HEK293 (cell line): ENCODE results near the gene PRDX2.
A peak's percentile ranks its signal among the peaks of the same experiment; 100 is the strongest.

ENCODE experiments used
- CTCF ChIP-seq: fragments of 450-650 bp; formaldehyde crosslinking; IDR thresholded peaks from 2 replicates; pipeline ENCODE4 v1.5.1; 2016; ENCODE audit warnings: missing biosample characterization, missing genetic modification characterization
- HOXA7 ChIP-seq: sonication (generic); formaldehyde crosslinking; IDR thresholded peaks from 2 replicates; pipeline ENCODE4 v1.8.1; 2022; ENCODE audit warnings: missing genetic modification reagents, borderline replicate concordance
- SP2 ChIP-seq: fragments of 450-650 bp; formaldehyde crosslinking; IDR thresholded peaks from 2 replicates; pipeline ENCODE4 v1.5.1; 2016; ENCODE audit warnings: missing biosample characterization, missing genetic modification characterization
- TSHZ1 ChIP-seq: fragments of 450-650 bp; formaldehyde crosslinking; IDR thresholded peaks from 2 replicates; pipeline ENCODE4 v1.5.1; 2016; ENCODE audit warnings: missing biosample characterization, missing genetic modification characterization, borderline replicate concordance
- YY2 ChIP-seq: fragments of 450-650 bp; formaldehyde crosslinking; IDR thresholded peaks from 2 replicates; pipeline ENCODE4 v1.5.1; 2016; ENCODE audit warnings: missing biosample characterization, missing genetic modification characterization
- ZBTB10 ChIP-seq: fragments of 450-650 bp; formaldehyde crosslinking; IDR thresholded peaks from 2 replicates; pipeline ENCODE4 v1.5.1; 2016; ENCODE audit warnings: missing biosample characterization, missing genetic modification characterization
- ZBTB49 ChIP-seq: fragments of 450-650 bp; formaldehyde crosslinking; IDR thresholded peaks from 2 replicates; pipeline ENCODE4 v1.5.1; 2016; ENCODE audit warnings: missing biosample characterization, missing genetic modification characterization, low read depth
- ZFP3 ChIP-seq: fragments of 450-650 bp; formaldehyde crosslinking; IDR thresholded peaks from 2 replicates; pipeline ENCODE4 v1.5.1; 2016; ENCODE audit warnings: low read depth, missing biosample characterization, missing genetic modification characterization
- ZNF148 ChIP-seq: fragments of 450-650 bp; formaldehyde crosslinking; IDR thresholded peaks from 2 replicates; pipeline ENCODE4 v1.5.0; 2017; ENCODE audit warnings: missing biosample characterization, missing genetic modification characterization, borderline replicate concordance
- ZNF157 ChIP-seq: fragments of 450-650 bp; formaldehyde crosslinking; IDR thresholded peaks from 2 replicates; pipeline ENCODE4 v1.5.1; 2016; ENCODE audit warnings: missing biosample characterization, missing genetic modification characterization
- ZNF211 ChIP-seq: fragments of 450-650 bp; formaldehyde crosslinking; IDR thresholded peaks from 2 replicates; pipeline ENCODE4 v1.5.1; 2016; ENCODE audit warnings: low read depth, missing biosample characterization, missing genetic modification characterization
- ZNF23 ChIP-seq: fragments of 450-650 bp; formaldehyde crosslinking; IDR thresholded peaks from 2 replicates; pipeline ENCODE4 v1.5.1; 2016; ENCODE audit warnings: missing biosample characterization, missing genetic modification characterization, borderline replicate concordance
- ZNF292 ChIP-seq: fragments of 450-650 bp; formaldehyde crosslinking; IDR thresholded peaks from 2 replicates; pipeline ENCODE4 v1.5.1; 2016; ENCODE audit warnings: low read depth, missing biosample characterization, missing genetic modification characterization, borderline replicate concordance
- ZNF335 ChIP-seq: fragments of 450-650 bp; formaldehyde crosslinking; conservative IDR thresholded peaks from 2 replicates; pipeline ENCODE4 v1.5.1; 2016; ENCODE audit warnings: missing biosample characterization, missing genetic modification characterization
- ZNF48 ChIP-seq: fragments of 450-650 bp; formaldehyde crosslinking; IDR thresholded peaks from 2 replicates; pipeline ENCODE4 v1.5.1; 2016; ENCODE audit warnings: missing biosample characterization, missing genetic modification characterization
- ZNF544 ChIP-seq: fragments of 450-650 bp; formaldehyde crosslinking; IDR thresholded peaks from 2 replicates; pipeline ENCODE4 v1.5.0; 2017; ENCODE audit warnings: missing biosample characterization, missing genetic modification characterization
- ZNF624 ChIP-seq: fragments of 450-650 bp; formaldehyde crosslinking; IDR thresholded peaks from 2 replicates; pipeline ENCODE4 v1.5.1; 2017; ENCODE audit warnings: missing biosample characterization, missing genetic modification characterization
- ZNF704 ChIP-seq: fragments of 450-650 bp; formaldehyde crosslinking; IDR thresholded peaks from 2 replicates; pipeline ENCODE4 v1.5.1; 2016; ENCODE audit warnings: missing biosample characterization, missing genetic modification characterization
- ZNF707 ChIP-seq: fragments of 450-650 bp; formaldehyde crosslinking; IDR thresholded peaks from 2 replicates; pipeline ENCODE4 v1.5.1; 2016; ENCODE audit warnings: missing biosample characterization, missing genetic modification characterization
- ZNF768 ChIP-seq: fragments of 450-650 bp; formaldehyde crosslinking; IDR thresholded peaks from 2 replicates; pipeline ENCODE4 v1.5.1; 2018; ENCODE audit warnings: missing biosample characterization, mild to moderate bottlenecking, missing genetic modification characterization
- ZNF843 ChIP-seq: fragments of 450-650 bp; formaldehyde crosslinking; IDR thresholded peaks from 2 replicates; pipeline ENCODE4 v1.5.1; 2016; ENCODE audit warnings: missing biosample characterization, missing genetic modification characterization
- ZSCAN23 ChIP-seq: fragments of 450-650 bp; formaldehyde crosslinking; IDR thresholded peaks from 2 replicates; pipeline ENCODE4 v1.5.1; 2016; ENCODE audit warnings: missing biosample characterization, missing genetic modification characterization

Gene PRDX2

GRCh38 chr19:12789904-12790619 is 11.5 kb downstream of the PRDX2 start (continued):
- TF ChIP-seq ZNF544 (tag by site-specific recombination) (no peak), ZNF148 (tag by site-specific recombination) (no peak), ZNF211 (tag by site-specific recombination) (no peak), ZNF292 (no peak), CTCF (tag by site-specific recombination) (no peak; the same call in 1 of the 2 replicates), TSHZ1 (tag by site-specific recombination) (no peak), SP2 (tag by site-specific recombination) (peak; percentile 93), ZNF843 (peak; percentile 54; the same call in 1 of the 2 replicates), YY2 (tag by site-specific recombination) (0 out of 2 replicates have a peak, but pooled peaks have one; percentile 52), ZNF48 (tag by site-specific recombination) (no peak), ZNF23 (tag by site-specific recombination) (no peak), ZSCAN23 (0 out of 2 replicates have a peak, but pooled peaks have one; percentile 29), ZFP3 (tag by site-specific recombination) (no peak; the same call in 1 of the 2 replicates), ZBTB10 (tag by site-specific recombination) (peak; percentile 90), ZNF768 (no peak), ZNF624 (tag by site-specific recombination) (no peak), ZBTB49 (tag by site-specific recombination) (no peak), ZNF335 (tag by site-specific recombination) (peak; percentile 62), ZNF704 (tag by site-specific recombination) (no peak), HOXA7 (no peak), ZNF157 (no peak), ZNF707 (tag by site-specific recombination) (no peak)
